Measurements from ENCODE around the gene DDB1.

DDB1 gene

DNA sequence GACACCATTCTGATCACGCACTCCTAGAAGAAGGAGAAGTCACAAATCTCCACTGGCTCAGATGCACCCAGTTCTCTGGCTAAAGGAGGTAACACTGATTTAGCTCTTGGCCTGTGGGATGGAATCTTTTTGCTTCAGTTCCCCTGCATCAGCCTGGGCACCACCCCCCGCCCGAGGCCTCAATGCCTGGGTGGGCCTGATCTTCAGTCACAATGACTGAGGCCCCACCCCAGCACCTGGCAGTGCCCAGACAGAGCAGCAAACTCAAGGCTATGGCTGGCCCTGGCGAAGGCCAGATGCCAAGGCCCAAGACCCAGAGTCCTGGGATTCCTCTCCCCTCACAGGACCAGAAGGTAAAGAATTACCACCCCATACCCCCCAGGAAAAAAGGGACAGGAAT lies 23.8 kb upstream of the DDB1 start:
- DNase-seq (ENCODE audit: low read depth in 3 of 3): no peak

DNA sequence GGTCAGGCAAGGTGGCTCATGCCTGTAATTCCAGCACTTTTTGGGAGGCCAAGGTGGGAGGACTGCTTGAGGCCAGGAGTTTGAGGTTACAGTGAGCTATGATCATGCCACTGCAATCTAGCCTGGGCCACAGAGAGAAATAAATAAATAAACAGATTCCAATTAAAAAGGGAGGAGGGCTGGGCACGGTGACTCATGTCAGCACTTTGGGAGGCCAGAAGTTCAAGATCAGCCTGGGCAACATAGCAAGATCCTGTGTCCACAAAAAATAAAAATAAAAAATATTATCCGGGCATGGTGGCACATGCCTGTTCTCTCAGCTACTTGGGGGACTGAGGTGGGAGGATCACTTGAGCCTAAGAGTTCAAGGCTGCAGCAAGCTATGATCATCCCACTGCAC lies 21.3 kb upstream of the DDB1 start:
- no peak for DNase-seq (ENCODE audit: low read depth in 3 of 3)

DNA sequence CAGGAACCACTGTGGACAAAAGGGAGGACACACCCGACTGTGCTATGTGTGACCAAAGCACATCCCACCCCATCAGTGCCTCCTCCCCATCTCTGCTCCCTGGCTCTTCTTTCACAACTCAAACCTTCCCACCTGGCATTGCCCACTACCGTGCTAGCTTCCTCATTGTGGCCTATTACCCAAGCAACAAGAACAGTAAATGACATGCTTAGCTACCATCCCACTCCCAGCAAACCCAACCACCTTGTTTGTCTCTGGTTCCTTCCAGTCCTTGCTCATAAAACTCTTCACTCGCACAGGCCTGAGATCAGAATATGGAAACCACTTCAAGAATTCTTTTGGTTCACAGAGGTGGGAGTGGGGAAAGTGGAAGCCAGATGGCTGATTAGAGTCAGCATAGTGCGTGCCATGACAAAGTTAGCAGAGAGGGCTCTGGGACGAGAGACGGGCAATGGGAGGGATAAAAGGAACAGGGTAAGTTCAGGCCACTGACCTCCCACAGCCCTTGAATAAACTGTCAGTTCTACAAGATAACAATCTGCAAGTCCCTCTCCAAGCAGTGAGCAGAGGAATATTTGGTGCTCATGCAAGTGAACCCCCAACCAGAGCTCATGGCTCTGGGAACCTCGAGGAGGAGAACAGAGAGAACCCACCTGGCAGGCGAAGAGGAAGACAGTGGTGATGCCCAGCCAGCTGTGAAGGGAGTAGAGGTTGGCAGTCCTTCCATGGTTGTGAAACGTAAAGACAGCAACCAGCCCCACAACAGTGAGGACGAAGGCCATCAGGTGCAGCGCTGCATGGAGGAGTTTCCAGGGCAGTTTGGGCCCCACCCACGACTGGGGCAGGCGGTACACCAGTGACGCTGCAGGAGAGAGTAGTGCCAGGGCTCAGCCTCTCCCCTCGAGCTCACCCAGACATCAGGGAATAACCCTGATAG lies 20.5 kb upstream of the DDB1 start:
- DNase-seq (ENCODE audit: low read depth in 3 of 3): no peak

DNA sequence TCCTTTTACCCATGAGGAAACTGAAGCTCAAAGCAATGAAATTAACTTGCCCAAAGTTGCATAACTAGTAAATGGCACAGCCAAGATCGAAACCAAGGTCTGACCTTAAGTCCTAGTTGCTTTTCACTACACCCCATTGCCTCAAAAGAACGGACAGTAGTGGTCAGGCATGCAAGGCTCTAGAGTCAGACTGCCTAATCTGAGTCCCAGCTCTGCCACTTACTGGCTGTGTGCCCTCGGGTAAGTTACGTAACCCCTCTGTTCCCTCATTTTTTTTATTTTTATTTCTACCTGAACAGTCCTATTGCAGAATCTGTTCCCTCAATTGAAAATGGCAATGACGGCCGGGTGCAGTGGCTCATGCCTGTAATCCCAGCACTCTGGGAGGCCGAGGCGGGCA lies 19.1 kb upstream of the DDB1 start:
- no peak for DNase-seq (ENCODE audit: low read depth in 3 of 3)

DNA sequence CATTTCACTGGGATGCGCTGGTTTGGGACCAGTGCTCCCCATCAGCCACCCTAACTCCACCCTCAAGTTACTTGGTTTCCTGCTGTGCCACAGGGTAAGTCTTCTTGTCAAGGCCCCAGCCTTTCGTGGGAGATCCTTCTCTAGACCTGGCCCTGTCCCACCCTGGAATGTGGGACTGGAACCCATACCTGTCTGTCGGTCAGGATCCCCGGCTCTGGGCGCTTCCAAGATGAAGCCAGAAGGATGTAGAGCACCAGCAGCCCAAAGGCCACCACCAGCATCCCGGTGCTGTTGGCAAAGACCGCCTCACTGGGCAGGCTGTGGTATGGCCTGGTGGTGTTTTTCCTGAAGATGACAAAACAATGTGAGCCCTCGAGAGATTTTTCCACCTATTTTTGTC lies 17.9 kb upstream of the DDB1 start:
- no peak for DNase-seq (ENCODE audit: low read depth in 3 of 3)

DNA sequence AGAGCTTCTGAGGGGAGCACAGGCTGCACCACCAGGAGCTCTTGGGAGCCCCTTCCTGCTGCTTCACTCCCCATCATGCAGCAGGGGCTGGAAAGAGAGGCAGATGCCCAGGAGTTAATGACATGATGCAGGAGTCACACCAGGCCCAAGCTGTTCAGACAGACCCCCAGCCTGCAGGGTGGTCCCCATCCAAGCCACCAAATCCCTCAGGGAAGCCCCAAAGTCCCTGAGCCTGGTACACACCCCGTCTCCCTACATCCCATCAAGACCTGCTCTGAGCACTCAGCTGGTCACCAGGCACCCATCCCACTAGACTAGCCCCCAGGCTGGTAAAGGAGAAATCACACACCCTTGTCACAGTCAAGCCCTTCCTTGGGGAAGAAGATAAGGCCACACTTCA lies 17.4 kb upstream of the DDB1 start:
- no peak for DNase-seq (ENCODE audit: low read depth in 3 of 3)

DNA sequence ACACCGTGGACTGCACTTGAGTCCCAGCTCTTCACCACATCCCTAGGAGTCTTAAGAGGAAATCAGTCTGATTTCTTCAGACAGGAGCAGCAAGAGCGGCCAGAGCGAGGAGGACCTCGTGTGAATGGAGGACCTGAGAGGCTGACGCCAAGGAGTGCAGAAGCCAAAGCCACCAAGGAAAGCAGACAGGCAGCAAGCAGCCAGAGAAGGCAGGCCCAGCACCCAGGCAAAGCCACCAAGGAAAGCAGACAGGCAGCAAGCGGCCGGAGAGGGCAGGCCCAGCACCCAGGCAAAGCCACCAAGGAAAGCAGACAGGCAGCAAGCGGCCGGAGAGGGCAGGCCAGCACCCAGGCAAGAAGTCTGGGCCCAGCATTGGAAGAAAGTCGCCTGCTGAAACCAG lies 17.0 kb upstream of the DDB1 start:
- no peak for DNase-seq (ENCODE audit: low read depth in 3 of 3)

DNA sequence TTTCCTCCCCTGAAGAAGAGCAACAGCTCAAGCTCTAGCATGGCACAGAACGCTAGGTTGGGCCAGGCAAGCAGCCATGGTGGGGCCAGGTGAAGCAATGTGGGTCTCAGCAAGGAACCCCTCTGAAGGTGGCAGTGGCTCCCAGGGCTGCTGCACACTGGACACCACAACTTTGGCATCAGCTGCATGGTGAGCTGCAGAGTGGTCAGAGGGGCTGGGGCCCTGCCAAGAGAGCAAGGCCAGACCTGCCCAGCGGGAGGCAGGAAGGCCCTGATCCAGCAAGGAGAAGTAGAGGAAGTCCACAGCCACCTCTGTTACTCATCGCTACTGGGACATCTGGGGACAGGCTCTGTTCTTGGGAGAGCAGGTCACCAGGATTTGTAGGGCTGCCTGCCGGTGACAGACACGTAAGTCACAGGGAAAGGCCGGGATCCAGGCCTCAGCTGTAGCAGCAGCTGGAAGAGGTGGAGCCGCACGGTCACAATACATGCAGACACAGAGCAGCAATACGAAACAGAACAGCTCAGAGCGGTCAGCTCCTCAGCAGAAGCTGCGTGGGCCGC lies 16.4 kb upstream of the DDB1 start:
- DNase-seq (ENCODE audit: low read depth in 3 of 3): no peak

DNA sequence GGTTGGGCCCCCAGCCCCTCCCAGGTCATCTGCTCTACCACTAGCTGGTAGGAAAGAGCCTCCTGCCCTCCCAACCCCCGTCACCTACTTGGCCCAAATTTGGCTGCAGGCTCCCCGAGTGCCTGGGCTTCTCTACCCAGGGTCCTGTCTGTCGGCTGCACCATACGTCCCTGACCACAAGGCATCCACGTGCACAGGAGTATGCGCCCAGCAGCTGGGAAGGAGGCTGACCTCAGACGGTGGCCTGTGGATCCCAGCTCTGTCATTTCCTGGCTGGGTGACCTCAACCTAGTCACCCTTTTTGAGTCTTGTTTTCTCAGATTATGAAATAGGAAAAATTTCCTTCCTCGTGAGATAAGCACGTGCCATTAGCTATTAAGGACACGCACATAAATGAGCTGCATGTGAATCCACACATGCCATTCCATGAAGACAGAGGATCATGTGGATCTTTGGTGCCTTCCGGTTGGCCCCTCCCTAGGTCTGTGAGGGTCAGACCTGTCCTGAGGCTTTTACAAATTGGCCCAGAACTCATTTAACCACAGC lies 15.1 kb upstream of the DDB1 start:
- no peak for DNase-seq (ENCODE audit: low read depth in 3 of 3)

DNA sequence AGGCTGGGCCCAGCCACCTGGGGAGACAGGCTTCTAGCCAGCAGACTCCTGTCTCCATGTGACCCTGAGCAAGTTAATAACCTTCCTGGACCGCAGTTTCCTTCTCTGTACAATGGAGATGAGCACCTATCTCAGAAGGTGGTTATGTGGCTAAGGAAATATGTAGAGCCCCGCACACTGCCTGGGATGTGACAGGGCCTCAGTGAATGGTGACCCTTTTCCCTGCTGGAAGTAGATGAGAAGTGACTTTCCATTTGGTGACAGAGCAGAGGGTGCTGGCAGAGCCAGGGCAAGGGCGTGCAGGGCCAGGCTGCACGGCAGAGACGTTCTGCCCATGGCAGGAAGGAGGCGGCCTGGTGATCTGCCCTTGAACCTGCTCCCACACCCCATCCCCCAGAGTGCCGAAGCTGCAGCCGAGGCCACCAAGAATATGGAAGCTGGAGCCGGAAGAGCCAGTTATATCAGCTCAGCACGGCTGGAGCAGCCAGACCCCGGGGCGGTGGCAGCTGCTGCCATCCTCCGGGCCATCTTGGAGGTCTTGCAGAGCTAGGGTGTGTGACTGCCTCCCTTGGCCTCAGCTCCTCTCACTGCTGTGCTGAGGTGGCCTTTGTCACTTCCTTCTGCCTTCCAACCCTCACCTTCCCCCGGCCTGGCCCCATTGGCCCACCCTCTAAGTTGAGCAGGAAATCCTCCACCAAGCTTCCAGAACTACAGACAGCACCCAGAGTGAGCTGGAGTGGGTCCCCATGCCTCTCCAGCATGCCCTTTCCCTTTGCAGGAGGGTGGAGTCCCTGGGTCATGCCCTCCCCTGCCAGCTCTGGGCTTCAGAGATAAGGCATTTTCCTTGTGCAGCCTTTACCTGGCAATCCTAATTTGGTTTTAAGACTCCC lies 13.3 kb upstream of the DDB1 start:
- DNase-seq (ENCODE audit: low read depth in 3 of 3): no peak

DNA sequence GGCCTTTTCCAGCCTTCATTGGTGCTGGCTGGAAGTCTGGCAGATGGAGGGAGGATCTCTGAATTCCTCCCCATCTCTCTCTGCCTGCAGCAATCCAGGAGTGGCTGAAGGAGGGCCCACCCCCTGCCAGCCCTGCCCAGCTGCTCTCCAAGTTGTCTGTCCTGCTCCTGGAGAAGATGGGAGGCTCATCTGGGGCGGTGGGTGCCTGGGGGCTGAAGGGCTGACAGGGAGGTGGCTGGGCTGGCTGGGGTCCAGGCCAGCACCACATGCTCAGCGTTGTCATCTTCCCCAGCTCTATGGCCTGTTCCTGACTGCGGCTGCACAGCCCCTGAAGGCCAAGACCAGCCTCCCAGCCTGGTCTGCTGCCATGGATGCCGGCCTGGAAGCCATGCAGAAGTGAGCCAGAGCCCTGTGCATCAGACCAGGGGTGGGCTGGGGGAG lies 12.3 kb upstream of the DDB1 start:
- DNase-seq (ENCODE audit: low read depth in 3 of 3): no peak

DNA sequence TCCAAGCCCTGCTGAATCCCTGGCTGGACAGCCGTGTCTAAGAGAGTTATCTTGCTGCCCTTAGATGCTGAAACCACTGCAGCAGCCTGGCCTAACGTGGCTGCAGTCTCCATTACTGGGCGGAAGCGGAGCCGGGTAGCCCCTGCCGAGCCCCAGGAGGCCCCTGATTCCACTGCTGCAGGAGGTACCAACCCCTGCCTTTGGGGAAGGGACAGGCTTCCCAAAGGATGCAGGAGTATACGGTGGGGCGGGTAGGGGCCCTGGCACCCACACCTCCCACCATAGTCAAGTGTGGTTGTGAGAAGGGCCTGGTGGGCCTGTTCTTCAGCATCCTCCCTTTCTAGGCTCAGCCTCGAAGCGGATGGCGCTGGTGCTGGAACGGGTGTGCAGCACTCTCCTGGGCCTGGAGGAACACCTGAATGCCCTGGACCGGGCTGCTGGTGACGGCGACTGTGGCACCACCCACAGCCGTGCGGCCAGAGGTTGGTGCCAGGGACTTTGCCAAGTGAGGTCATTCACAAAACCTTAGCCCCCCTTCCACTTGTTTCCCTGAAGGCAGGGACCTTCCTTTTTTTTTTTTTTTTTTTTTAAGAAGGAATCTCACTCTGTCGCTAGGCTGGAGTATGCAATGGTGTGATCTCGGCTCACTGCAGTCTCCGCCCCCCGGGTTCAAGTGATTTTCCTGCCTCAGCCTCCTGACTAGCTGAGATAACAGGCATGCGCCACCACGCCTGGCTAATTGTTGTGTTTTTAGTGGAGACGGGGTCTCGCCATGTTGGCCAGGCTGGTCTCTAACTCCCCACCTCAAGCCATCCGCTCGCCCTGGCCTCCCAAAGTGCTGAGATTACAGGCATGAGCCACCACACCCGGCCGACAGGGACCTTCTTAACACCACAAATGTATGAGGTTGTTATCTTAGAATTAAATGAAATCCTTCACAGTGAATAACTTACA lies 11.2 kb upstream of the DDB1 start:
- no peak for DNase-seq (ENCODE audit: low read depth in 3 of 3)

DNA sequence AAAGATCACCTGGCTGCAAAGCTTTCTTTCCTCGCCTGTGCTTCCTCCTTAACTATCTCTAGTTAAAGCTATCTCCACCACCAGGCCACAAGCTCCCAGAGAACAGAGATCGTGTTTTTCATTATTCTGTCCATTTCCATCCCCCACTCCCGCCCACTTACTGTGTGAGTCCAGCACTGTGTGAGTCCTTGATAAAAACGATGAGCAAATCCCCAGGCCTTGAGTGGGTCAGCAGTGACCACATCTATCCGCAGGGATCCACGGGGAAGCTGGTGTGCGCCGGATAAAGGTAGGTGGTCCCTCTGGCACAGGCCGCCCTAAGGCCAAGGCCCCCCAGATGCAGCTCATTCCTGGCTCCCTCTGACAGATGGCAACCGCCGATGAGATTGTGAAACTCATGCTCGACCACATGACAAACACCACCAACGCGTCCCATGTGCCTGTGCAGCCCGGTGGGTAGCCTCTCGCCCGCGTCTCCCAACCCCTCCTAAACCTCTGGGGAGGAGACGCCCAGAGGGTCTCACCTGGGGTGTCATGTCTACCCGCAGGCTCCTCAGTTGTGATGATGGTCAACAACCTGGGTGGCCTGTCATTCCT lies 9.4 kb upstream of the DDB1 start:
- no peak for DNase-seq (ENCODE audit: low read depth in 3 of 3)

DNA sequence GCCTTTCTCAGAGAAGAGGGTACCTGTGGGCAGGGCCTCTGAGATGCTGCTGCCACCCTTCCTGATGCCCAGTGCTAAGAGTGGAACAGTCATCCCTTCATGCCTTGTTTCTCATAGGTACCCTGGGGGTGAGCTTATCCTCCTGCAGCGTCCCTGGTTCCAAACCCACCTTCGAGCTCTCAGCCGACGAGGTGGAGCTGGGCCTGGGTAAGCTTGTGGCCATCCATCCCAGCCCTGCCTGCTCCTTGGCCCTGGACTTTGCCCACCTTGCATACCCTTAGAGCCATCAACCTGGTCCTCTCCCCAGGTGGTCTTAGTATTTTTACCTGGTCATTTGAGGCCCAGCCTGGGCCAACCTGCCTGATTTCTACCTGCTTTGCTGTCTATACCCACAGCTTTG lies 8.8 kb upstream of the DDB1 start:
- DNase-seq (ENCODE audit: low read depth in 3 of 3): no peak

DNA sequence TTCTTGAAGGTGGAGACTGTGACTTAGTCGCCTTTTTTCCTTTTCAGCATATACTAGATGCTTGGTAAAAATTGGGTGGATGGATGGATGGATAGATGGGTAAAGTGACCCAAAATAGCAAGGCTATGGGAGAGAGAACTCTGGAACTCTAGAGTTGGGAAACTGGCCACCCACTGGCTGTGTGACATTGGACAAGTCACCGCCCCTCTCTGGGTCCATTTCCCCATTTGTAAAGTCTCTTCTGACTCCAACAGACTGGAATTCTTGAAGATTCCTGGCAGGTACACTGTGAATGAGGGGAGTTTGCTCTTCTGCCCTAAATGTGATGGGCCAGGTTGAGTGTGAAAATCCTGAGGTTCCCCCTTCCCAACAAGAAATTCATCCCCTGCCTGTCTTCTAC lies 8.1 kb upstream of the DDB1 start:
- DNase-seq (ENCODE audit: low read depth in 3 of 3): no peak

DNA sequence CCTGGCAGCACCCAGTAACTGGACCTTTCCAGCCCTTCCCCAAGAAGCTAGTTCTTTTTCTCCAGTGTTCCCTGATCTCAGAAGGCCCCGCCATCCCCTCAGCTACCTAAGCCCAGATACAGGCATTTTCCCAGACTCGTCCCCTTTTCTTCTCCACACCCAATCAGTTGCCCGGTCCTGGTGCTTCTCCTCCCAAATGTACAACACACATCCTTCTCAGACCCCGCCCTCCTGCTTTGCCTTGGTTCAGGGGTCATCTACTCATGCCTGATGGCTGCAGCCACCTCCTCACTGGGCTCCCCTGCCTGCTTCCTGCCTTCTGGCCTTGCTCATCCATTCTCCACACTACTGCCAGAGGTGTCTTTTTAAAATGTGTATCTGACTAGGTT lies 6.6 kb upstream of the DDB1 start:
- DNase-seq (ENCODE audit: low read depth in 3 of 3): no peak

DNA sequence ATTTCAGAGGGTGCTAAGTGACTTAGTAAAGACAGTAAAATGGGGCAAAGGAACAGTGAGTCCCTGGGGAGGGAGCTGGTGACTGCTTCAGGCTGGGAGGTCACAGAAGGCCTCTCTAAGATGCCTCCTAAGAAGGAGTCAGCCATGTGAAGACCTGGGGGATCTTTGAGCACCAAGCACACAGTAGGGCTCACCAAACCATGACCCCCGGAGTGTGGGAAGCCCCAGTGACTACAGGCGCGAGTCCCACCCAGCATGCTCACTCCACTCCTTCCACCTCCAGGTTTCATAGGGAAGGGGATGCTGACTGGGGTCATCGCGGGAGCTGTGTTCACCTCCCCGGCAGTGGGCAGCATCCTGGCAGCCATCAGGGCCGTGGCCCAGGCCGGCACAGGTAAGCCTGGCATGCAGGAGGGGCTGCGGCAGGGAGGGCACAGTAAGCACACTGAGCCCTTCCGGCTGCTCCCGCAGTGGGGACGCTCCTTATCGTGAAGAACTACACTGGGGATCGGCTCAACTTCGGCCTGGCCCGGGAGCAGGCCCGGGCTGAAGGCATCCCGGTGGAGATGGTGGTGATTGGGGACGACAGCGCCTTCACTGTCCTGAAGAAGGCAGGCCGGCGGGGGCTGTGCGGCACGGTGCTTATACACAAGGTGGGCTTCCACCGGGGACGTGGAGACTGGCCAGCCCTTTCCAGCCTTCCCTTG lies 6.0 kb upstream of the DDB1 start:
- DNase-seq (ENCODE audit: low read depth in 3 of 3): no peak

DNA sequence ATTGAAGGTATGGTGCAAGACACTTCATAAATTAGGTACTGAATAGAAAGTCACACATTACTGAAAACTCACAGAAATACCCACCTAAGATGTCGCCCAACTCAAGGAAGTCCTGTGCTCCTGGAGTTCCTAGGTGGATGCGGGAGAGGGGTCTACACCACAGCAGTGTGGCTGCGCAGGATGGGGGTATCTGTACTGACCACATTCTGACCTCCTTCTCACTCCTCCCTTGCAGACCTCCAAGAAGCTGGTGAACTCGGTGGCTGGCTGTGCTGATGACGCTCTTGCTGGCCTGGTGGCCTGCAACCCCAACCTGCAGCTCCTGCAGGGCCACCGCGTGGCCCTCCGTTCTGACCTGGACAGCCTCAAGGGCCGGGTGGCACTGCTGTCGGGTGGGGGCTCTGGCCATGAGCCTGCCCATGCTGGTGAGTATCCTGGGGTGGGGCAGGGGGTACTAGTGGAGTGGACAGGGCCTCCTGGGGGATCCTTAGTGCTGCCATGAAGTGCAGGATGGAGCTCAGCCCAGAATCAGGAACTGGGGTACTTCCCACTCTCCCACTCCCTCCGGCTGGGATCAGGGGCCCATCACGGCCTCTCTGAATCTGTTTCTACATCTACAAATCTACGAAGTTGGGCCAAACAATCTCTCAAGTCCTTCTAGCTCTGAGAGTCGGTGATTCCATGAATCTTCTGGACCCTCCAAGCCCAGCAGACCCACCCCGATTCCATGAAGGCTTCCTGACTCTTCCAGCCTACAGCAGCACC lies 5.0 kb upstream of the DDB1 start:
- no peak for DNase-seq (ENCODE audit: low read depth in 3 of 3)
